Measurements from ENCODE around the gene GATA5.

- TF ChIP-seq, protein P1, sequence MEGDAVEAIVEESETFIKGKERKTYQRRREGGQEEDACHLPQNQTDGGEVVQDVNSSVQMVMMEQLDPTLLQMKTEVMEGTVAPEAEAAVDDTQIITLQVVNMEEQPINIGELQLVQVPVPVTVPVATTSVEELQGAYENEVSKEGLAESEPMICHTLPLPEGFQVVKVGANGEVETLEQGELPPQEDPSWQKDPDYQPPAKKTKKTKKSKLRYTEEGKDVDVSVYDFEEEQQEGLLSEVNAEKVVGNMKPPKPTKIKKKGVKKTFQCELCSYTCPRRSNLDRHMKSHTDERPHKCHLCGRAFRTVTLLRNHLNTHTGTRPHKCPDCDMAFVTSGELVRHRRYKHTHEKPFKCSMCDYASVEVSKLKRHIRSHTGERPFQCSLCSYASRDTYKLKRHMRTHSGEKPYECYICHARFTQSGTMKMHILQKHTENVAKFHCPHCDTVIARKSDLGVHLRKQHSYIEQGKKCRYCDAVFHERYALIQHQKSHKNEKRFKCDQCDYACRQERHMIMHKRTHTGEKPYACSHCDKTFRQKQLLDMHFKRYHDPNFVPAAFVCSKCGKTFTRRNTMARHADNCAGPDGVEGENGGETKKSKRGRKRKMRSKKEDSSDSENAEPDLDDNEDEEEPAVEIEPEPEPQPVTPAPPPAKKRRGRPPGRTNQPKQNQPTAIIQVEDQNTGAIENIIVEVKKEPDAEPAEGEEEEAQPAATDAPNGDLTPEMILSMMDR (IDR thresholded peaks at IDR 0.05): no peak
- no peak for TF ChIP-seq JUND (IDR thresholded peaks at IDR 0.05)
- no peak for TF ChIP-seq NFIC (IDR thresholded peaks at IDR 0.05; ENCODE audit: borderline replicate concordance)
- TF ChIP-seq YY1 (IDR thresholded peaks at IDR 0.05; ENCODE audit: low read depth): no peak
- TF ChIP-seq POLR2AphosphoS5 (IDR thresholded peaks at IDR 0.05; ENCODE audit: low read depth, low read length): no peak
Observed at GRCh38 chr20:62506791-62507190, 31.0 kb upstream of the GATA5 start.
